Activated effector memory CD4-positive, alpha-beta T cell treated with anti-CD3 and anti-CD28 coated beads, Interleukin-2, amount 50 U/mL, for 16 hours (primary cell): ENCODE data around the gene PNMA6E.

Experiments
- DNase-seq: peaks from one replicate; pipeline ENCODE4 v3.0.0-alpha.2; 2020

The PNMA6E gene

GRCh38 chrX:153382563-153383482 lies 18.3 kb downstream of the PNMA6E start:
- DNase-seq = no peak

GRCh38 chrX:153381684-153382532 lies 19.2 kb downstream of the PNMA6E start:
- DNase-seq = no peak

GRCh38 chrX:153380691-153381090 lies 20.5 kb downstream of the PNMA6E start:
- no peak for DNase-seq

GRCh38 chrX:153379971-153380581 lies 21.1 kb downstream of the PNMA6E start:
- no peak for DNase-seq

GRCh38 chrX:153379508-153379907 lies 21.6 kb downstream of the PNMA6E start:
- peak; percentile 27 for DNase-seq

- DNase-seq = peak; percentile 2
Measured at GRCh38 chrX:153378607-153379006, 22.5 kb downstream of the PNMA6E start.

- DNase-seq = no peak
Measured at GRCh38 chrX:153377727-153378126, 23.4 kb downstream of the PNMA6E start.

GRCh38 chrX:153375571-153375970 lies 25.6 kb downstream of the PNMA6E start:
- DNase-seq = no peak

GRCh38 chrX:153374426-153374825 lies 26.7 kb downstream of the PNMA6E start:
- no peak for DNase-seq

GRCh38 chrX:153372949-153373348 lies 28.2 kb downstream of the PNMA6E start:
- DNase-seq = no peak

- no peak for DNase-seq
Measured at GRCh38 chrX:153371256-153371655, 29.9 kb downstream of the PNMA6E start.

GRCh38 chrX:153370293-153371055 lies 30.7 kb downstream of the PNMA6E start:
- DNase-seq = no peak

- no peak for DNase-seq
Measured at GRCh38 chrX:153366878-153367538, 34.1 kb downstream of the PNMA6E start.

GRCh38 chrX:153366119-153366518 lies 35.0 kb downstream of the PNMA6E start:
- DNase-seq = no peak

GRCh38 chrX:153365670-153366069 lies 35.5 kb downstream of the PNMA6E start:
- no peak for DNase-seq

- no peak for DNase-seq
Measured at GRCh38 chrX:153361781-153362397, 39.3 kb downstream of the PNMA6E start.

- no peak for DNase-seq
Measured at GRCh38 chrX:153357877-153358276, 43.3 kb downstream of the PNMA6E start.

GRCh38 chrX:153353416-153353815 lies 47.7 kb downstream of the PNMA6E start:
- no peak for DNase-seq

- no peak for DNase-seq
Measured at GRCh38 chrX:153352858-153353257, 48.3 kb downstream of the PNMA6E start.

GRCh38 chrX:153351981-153352380 lies 49.2 kb downstream of the PNMA6E start:
- no peak for DNase-seq

GRCh38 chrX:153349952-153350351 lies 51.2 kb downstream of the PNMA6E start:
- DNase-seq = no peak

- no peak for DNase-seq
Measured at GRCh38 chrX:153348421-153348820, 52.7 kb downstream of the PNMA6E start.
